BLaER1 (cell line): ENCODE results near the gene TPCN2.

Experiments
- H3K27ac ChIP-seq: shearing (Covaris generic); formaldehyde crosslinking; 2 replicates; pipeline ENCODE4 v1.8.1; 2022
- H3K27me3 ChIP-seq: shearing (Covaris generic); formaldehyde crosslinking; 2 replicates; pipeline ENCODE4 v1.8.1; 2022
- H3K36me3 ChIP-seq: shearing (Covaris generic); formaldehyde crosslinking; 2 replicates; pipeline ENCODE4 v1.8.1; 2022
- H3K4me1 ChIP-seq: shearing (Covaris generic); formaldehyde crosslinking; 2 replicates; pipeline ENCODE4 v1.8.1; 2022
- H3K4me2 ChIP-seq: shearing (Covaris generic); formaldehyde crosslinking; 2 replicates; pipeline ENCODE4 v1.8.1; 2022
- H3K4me3 ChIP-seq: shearing (Covaris generic); formaldehyde crosslinking; 2 replicates; pipeline ENCODE4 v1.8.1; 2022
- H3K9ac ChIP-seq: shearing (Covaris generic); formaldehyde crosslinking; 2 replicates; pipeline ENCODE4 v1.8.1; 2022
- H3K9me3 ChIP-seq: shearing (Covaris generic); formaldehyde crosslinking; 2 replicates; pipeline ENCODE4 v1.8.1; 2022
- H4K20me1 ChIP-seq: shearing (Covaris generic); formaldehyde crosslinking; 2 replicates; pipeline ENCODE4 v1.8.1; 2022
- Cebpa-rat ChIP-seq: shearing (Covaris generic); IDR thresholded peaks from 2 replicates; pipeline ENCODE4 v1.8.1; 2022

The TPCN2 gene

GRCh38 chr11:69163842-69164241 is 115.1 kb downstream of the TPCN2 start:
- no peak overlapping the region for H3K4me3 ChIP-seq
- no peaks in the 10 kb centered on the region for H3K36me3 ChIP-seq
- H3K9me3 ChIP-seq: peaks cover 9% of the 10 kb centered on the region; the same call in 1 of the 2 replicates
- no peak overlapping the region for H3K27ac ChIP-seq
- H3K9ac ChIP-seq: no peak overlapping the region
- H3K4me1 ChIP-seq: peaks cover 20% of the 10 kb centered on the region
- TF ChIP-seq Cebpa-rat: no peak
- no peaks in the 10 kb centered on the region for H4K20me1 ChIP-seq
- no peaks in the 10 kb centered on the region for H3K27me3 ChIP-seq
- no peak overlapping the region for H3K4me2 ChIP-seq

GRCh38 chr11:69164824-69165223 is 116.1 kb downstream of the TPCN2 start:
- Histone ChIP-seq H4K20me1 (no peaks in the 10 kb centered on the region), H3K9ac (no peak overlapping the region), H3K27ac (no peak overlapping the region), H3K9me3 (peaks cover 9% of the 10 kb centered on the region; the same call in 1 of the 2 replicates), H3K27me3 (no peaks in the 10 kb centered on the region), H3K4me1 (peaks cover 20% of the 10 kb centered on the region), H3K4me3 (no peak overlapping the region), H3K36me3 (no peaks in the 10 kb centered on the region), H3K4me2 (no peak overlapping the region)
- TF ChIP-seq Cebpa-rat: no peak

GRCh38 chr11:69165775-69166174 is 117.0 kb downstream of the TPCN2 start:
- Histone ChIP-seq H3K4me2 (peak overlapping the region; percentile 85), H3K4me1 (peaks cover 20% of the 10 kb centered on the region), H3K9ac (no peak overlapping the region), H3K36me3 (no peaks in the 10 kb centered on the region), H3K4me3 (no peak overlapping the region), H3K27ac (no peak overlapping the region), H3K27me3 (no peaks in the 10 kb centered on the region), H4K20me1 (no peaks in the 10 kb centered on the region), H3K9me3 (peaks cover 9% of the 10 kb centered on the region; the same call in 1 of the 2 replicates)
- no peak for TF ChIP-seq Cebpa-rat

GRCh38 chr11:69166218-69167115 is 117.7 kb downstream of the TPCN2 start:
- Histone ChIP-seq H3K9ac (no peak overlapping the region; the same call in 1 of the 2 replicates), H3K27me3 (no peaks in the 10 kb centered on the region), H3K4me3 (no peak overlapping the region), H3K4me2 (peak overlapping the region; percentile 85), H3K4me1 (peaks cover 20% of the 10 kb centered on the region), H4K20me1 (no peaks in the 10 kb centered on the region), H3K27ac (peak overlapping the region; percentile 26; the same call in 1 of the 2 replicates), H3K9me3 (peaks cover 9% of the 10 kb centered on the region; the same call in 1 of the 2 replicates), H3K36me3 (no peaks in the 10 kb centered on the region)
- TF ChIP-seq Cebpa-rat: no peak

GRCh38 chr11:69167130-69167915 is 118.6 kb downstream of the TPCN2 start:
- peak overlapping the region; percentile 85 for H3K4me2 ChIP-seq
- no peaks in the 10 kb centered on the region for H4K20me1 ChIP-seq
- H3K36me3 ChIP-seq: no peaks in the 10 kb centered on the region
- no peak overlapping the region for H3K27ac ChIP-seq
- no peak overlapping the region for H3K4me3 ChIP-seq
- H3K9me3 ChIP-seq: peaks cover 9% of the 10 kb centered on the region; the same call in 1 of the 2 replicates
- H3K9ac ChIP-seq: no peak overlapping the region; the same call in 1 of the 2 replicates
- no peaks in the 10 kb centered on the region for H3K27me3 ChIP-seq
- peaks cover 20% of the 10 kb centered on the region for H3K4me1 ChIP-seq
- TF ChIP-seq Cebpa-rat: no peak

- Histone ChIP-seq H3K9ac (no peak overlapping the region), H3K36me3 (no peaks in the 10 kb centered on the region), H3K9me3 (peaks cover 9% of the 10 kb centered on the region; the same call in 1 of the 2 replicates), H3K4me1 (peaks cover 20% of the 10 kb centered on the region), H3K4me3 (no peak overlapping the region), H3K4me2 (no peak overlapping the region), H4K20me1 (no peaks in the 10 kb centered on the region), H3K27ac (no peak overlapping the region), H3K27me3 (no peaks in the 10 kb centered on the region)
- no peak for TF ChIP-seq Cebpa-rat
Observed at GRCh38 chr11:69167916-69168691, 119.4 kb downstream of the TPCN2 start.

- no peak overlapping the region for H3K4me3 ChIP-seq
- no peak overlapping the region for H3K4me2 ChIP-seq
- no peaks in the 10 kb centered on the region for H3K36me3 ChIP-seq
- H3K27ac ChIP-seq: no peak overlapping the region
- H3K4me1 ChIP-seq: peaks cover 20% of the 10 kb centered on the region
- TF ChIP-seq Cebpa-rat: no peak
- H3K27me3 ChIP-seq: no peaks in the 10 kb centered on the region
- H4K20me1 ChIP-seq: no peaks in the 10 kb centered on the region
- no peak overlapping the region for H3K9ac ChIP-seq
- 0 out of 2 replicates have a peak, but pooled peaks cover under 1% of the 10 kb centered on the region for H3K9me3 ChIP-seq
Observed at GRCh38 chr11:69169479-69169878, 120.7 kb downstream of the TPCN2 start.

GRCh38 chr11:69170704-69171103 is 122.0 kb downstream of the TPCN2 start:
- no peak overlapping the region for H3K27ac ChIP-seq
- no peak overlapping the region for H3K4me2 ChIP-seq
- no peaks in the 10 kb centered on the region for H3K27me3 ChIP-seq
- no peak overlapping the region for H3K4me3 ChIP-seq
- H3K9me3 ChIP-seq: no peaks in the 10 kb centered on the region
- peaks cover 19% of the 10 kb centered on the region for H3K4me1 ChIP-seq
- H3K36me3 ChIP-seq: no peaks in the 10 kb centered on the region
- no peaks in the 10 kb centered on the region for H4K20me1 ChIP-seq
- no peak for TF ChIP-seq Cebpa-rat
- no peak overlapping the region for H3K9ac ChIP-seq

- Histone ChIP-seq H3K27me3 (no peaks in the 10 kb centered on the region), H3K4me3 (no peak overlapping the region), H3K27ac (no peak overlapping the region), H3K4me1 (peaks cover 10% of the 10 kb centered on the region), H3K9ac (no peak overlapping the region), H3K4me2 (no peak overlapping the region), H3K9me3 (no peaks in the 10 kb centered on the region), H3K36me3 (no peaks in the 10 kb centered on the region), H4K20me1 (no peaks in the 10 kb centered on the region)
- no peak for TF ChIP-seq Cebpa-rat
Observed at GRCh38 chr11:69171476-69172240, 122.9 kb downstream of the TPCN2 start.
